ENCODE results near the gene LUC7L. TPM values are rescaled to one million over a fixed set of nuclear protein-coding genes. Genes with fewer than 3 reads are reported as not detected.
"Not testable (repeated sequence)": the region's sequence is repeated elsewhere in the genome, so short reads cannot be mapped to it uniquely, and the experiment has no call there.

Gene LUC7L
- polyA plus RNA-seq, 1 donor (not counting 4 experiments of a cell fraction or from before 2014, with no cell fraction given), result 31.0 TPM

DNA sequence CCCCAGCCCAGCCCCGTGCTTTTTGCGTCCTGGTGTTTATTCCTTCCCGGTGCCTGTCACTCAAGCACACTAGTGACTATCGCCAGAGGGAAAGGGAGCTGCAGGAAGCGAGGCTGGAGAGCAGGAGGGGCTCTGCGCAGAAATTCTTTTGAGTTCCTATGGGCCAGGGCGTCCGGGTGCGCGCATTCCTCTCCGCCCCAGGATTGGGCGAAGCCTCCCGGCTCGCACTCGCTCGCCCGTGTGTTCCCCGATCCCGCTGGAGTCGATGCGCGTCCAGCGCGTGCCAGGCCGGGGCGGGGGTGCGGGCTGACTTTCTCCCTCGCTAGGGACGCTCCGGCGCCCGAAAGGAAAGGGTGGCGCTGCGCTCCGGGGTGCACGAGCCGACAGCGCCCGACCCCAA, 53.2 kb downstream of the LUC7L start:
- peaks cover 66% of the 10 kb centered on the region for H3K27me3 ChIP-seq (ENCODE audit: control insufficient read depth, extremely low read depth, insufficient read depth, low read length)
- H4K20me1 ChIP-seq (ENCODE audit: control insufficient read depth, extremely low read depth, insufficient read depth, low read length); dilution Hi-C loops (cut with MboI; ENCODE audit: extremely low pct_ligation_motif_present, low sequenced_read_pairs); DNase-seq (ENCODE audit: low read depth, low spot score); H2AFZ ChIP-seq (ENCODE audit: control insufficient read depth, low read length); H3K27ac ChIP-seq (ENCODE audit: control insufficient read depth, insufficient read depth, low read length); H3K79me2 ChIP-seq (ENCODE audit: control insufficient read depth, insufficient read depth, low read length); H3K4me1 ChIP-seq (ENCODE audit: control insufficient read depth, extremely low read depth, insufficient read depth, low read length); H3K9me1 ChIP-seq (ENCODE audit: control insufficient read depth, extremely low read depth, insufficient read depth, low read length); FAIRE-seq; H3K9me3 ChIP-seq (ENCODE audit: control insufficient read depth, low read depth, low read length); H3K36me3 ChIP-seq (ENCODE audit: control insufficient read depth in 2 of 2, extremely low read depth in 1 of 2, insufficient read depth in 2 of 2, low read length in 2 of 2); H3K9ac ChIP-seq (ENCODE audit: control insufficient read depth, extremely low read depth, insufficient read depth, low read length); H3K4me2 ChIP-seq (ENCODE audit: control insufficient read depth, extremely low read depth, insufficient read depth, low read depth, low read length); H3K4me3 ChIP-seq (ENCODE audit: control insufficient read depth in 2 of 3, extremely low read depth in 1 of 3, insufficient read depth in 2 of 3, low read depth in 1 of 3, low read length in 3 of 3): not testable (repeated sequence)

DNA sequence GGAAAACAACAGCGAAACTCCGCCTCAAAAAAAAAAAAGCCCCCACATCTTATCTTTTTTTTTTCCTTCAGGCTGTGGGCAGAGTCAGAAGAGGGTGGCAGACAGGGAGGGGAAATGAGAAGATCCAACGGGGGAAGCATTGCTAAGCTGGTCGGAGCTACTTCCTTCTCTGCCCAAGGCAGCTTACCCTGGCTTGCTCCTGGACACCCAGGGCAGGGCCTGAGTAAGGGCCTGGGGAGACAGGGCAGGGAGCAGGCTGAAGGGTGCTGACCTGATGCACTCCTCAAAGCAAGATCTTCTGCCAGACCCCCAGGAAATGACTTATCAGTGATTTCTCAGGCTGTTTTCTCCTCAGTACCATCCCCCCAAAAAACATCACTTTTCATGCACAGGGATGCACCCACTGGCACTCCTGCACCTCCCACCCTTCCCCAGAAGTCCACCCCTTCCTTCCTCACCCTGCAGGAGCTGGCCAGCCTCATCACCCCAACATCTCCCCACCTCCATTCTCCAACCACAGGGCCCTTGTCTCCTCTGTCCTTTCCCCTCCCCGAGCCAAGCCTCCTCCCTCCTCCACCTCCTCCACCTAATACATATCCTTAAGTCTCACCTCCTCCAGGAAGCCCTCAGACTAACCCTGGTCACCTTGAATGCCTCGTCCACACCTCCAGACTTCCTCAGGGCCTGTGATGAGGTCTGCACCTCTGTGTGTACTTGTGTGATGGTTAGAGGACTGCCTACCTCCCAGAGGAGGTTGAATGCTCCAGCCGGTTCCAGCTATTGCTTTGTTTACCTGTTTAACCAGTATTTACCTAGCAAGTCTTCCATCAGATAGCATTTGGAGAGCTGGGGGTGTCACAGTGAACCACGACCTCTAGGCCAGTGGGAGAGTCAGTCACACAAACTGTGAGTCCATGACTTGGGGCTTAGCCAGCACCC, 54.0 kb downstream of the LUC7L start:
- Histone ChIP-seq H3K4me2 (ENCODE audit: control insufficient read depth, extremely low read depth, insufficient read depth, low read depth, low read length) (no peak overlapping the region), H3K27me3 (ENCODE audit: control insufficient read depth, extremely low read depth, insufficient read depth, low read length) (peaks cover 59% of the 10 kb centered on the region), H3K4me1 (ENCODE audit: control insufficient read depth, extremely low read depth, insufficient read depth, low read length) (no peaks in the 10 kb centered on the region), H3K79me2 (ENCODE audit: control insufficient read depth, insufficient read depth, low read length) (no peaks in the 10 kb centered on the region), H4K20me1 (ENCODE audit: control insufficient read depth, extremely low read depth, insufficient read depth, low read length) (no peaks in the 10 kb centered on the region), H3K4me3 (ENCODE audit: control insufficient read depth in 2 of 3, extremely low read depth in 1 of 3, insufficient read depth in 2 of 3, low read depth in 1 of 3, low read length in 3 of 3) (no peak overlapping the region), H2AFZ (ENCODE audit: control insufficient read depth, low read length) (no peak overlapping the region), H3K9me1 (ENCODE audit: control insufficient read depth, extremely low read depth, insufficient read depth, low read length) (no peaks in the 10 kb centered on the region), H3K9me3 (ENCODE audit: control insufficient read depth, low read depth, low read length) (no peaks in the 10 kb centered on the region), H3K9ac (ENCODE audit: control insufficient read depth, extremely low read depth, insufficient read depth, low read length) (no peak overlapping the region), H3K27ac (ENCODE audit: control insufficient read depth, insufficient read depth, low read length) (no peak overlapping the region), H3K36me3 (ENCODE audit: control insufficient read depth in 2 of 2, extremely low read depth in 1 of 2, insufficient read depth in 2 of 2, low read length in 2 of 2) (no peaks in the 10 kb centered on the region)
- TF ChIP-seq, protein P1, sequence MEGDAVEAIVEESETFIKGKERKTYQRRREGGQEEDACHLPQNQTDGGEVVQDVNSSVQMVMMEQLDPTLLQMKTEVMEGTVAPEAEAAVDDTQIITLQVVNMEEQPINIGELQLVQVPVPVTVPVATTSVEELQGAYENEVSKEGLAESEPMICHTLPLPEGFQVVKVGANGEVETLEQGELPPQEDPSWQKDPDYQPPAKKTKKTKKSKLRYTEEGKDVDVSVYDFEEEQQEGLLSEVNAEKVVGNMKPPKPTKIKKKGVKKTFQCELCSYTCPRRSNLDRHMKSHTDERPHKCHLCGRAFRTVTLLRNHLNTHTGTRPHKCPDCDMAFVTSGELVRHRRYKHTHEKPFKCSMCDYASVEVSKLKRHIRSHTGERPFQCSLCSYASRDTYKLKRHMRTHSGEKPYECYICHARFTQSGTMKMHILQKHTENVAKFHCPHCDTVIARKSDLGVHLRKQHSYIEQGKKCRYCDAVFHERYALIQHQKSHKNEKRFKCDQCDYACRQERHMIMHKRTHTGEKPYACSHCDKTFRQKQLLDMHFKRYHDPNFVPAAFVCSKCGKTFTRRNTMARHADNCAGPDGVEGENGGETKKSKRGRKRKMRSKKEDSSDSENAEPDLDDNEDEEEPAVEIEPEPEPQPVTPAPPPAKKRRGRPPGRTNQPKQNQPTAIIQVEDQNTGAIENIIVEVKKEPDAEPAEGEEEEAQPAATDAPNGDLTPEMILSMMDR (optimal IDR thresholded peaks at IDR 0.05 in 1 of 3, IDR thresholded peaks at IDR 0.05 in 1 of 3, conservative IDR thresholded peaks at IDR 0.05 in 1 of 3; ENCODE audit: extremely low read depth in 1 of 3, insufficient read depth in 2 of 3, low read length in 3 of 3), result no peak
- no peak for TF ChIP-seq EZH2 (IDR thresholded peaks at IDR 0.05; ENCODE audit: low read length)
- dilution Hi-C loops (cut with MboI; ENCODE audit: extremely low pct_ligation_motif_present, low sequenced_read_pairs), result no loop called here
- FAIRE-seq (no peak), DNase-seq (ENCODE audit: low read depth, low spot score) (no peak)

Data from keratinocyte (primary cell).